Measurements from ENCODE around the gene PSEN2.

Gene PSEN2

DNA sequence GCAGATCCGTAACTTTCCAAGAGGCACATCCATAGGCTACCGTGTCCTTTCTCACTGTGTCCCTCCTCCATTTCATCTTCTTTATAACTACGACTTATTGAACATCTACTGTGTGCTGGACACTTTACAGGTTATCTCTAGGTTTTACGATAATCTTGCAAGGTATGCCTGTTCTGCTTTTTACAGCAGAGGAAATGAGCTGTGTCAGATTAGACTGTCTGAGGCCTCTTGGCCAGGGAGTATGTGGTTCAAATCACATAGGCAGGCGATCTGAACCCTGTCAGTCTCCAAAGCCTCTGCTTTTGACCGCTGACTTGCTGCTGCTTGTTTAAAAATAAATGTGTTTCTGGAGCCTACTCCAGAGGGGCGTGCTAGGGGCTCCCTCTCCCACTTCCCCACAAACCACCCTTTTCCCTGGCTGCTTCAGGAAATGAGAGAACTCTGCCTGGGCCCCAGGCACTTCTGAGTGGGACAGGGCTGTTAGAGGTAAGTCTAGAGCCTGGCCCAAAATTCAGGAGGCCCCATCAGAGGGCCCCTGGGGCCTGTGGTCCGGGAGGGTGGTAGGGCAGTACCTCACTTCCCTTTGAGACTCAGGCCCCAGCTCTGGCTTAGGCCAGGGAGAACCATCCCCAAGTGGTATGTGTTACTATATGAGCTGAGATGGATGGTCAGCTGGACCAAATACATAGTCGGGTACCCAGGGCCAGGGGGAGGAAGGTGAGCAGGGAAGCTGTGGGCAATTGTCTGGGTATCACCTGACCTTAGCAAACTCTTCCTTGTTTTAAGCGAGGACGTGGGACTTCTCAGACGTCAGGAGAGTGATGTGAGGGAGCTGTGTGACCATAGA is 4.4 kb downstream of the PSEN2 start:
- no peaks in the 10 kb centered on the region; the same call in 1 of the 2 replicates for H3K36me3 ChIP-seq (ENCODE audit: control insufficient read depth, insufficient read depth, low read length)
- no CpG with 5 or more reads among the region's 12 CpGs for WGBS (ENCODE audit: insufficient coverage, insufficient read length)
- DNase-seq (ENCODE audit: low read depth, low spot score): no peak
- H3K9me3 ChIP-seq (ENCODE audit: control insufficient read depth, insufficient read depth, low read length): no peaks in the 10 kb centered on the region
- no peak overlapping the region for H3K4me3 ChIP-seq (ENCODE audit: low read length)
- H3K4me1 ChIP-seq (ENCODE audit: control insufficient read depth, insufficient read depth, low read length): no peaks in the 10 kb centered on the region
- H3K27ac ChIP-seq (ENCODE audit: low read length): no peak overlapping the region
- H3K27me3 ChIP-seq (ENCODE audit: control insufficient read depth, insufficient read depth, low read length): no peaks in the 10 kb centered on the region

DNA sequence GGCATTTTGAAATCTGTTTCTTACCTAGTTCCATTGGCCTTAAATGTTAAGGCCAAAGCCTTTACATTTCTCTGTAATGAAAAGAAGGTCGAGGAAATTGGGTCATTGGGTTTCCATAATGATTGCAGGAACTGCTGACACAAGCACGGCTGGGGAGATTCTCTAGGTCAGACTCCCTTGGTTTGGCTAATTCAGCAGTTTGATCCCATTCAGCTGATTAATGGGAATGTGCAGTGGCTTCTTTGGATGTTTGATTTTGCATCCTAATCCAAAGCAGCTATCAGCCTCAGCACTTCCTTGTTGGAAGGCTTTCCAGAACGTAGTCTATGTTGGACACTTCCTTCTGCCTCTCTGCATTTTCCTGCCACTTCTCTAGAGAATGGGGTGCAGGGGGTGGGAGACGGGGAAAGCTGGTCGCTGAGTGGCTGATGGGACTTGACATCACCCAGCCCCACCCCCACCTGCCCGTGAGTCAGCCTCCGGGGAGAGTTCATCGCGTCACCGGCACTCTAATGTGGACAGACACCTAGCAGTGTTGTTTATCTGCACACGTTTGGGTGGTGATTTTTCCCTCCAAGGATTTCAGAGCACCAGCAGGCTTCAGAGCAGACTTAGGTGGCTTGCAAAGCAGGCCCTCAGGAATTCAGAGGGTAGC is 5.4 kb downstream of the PSEN2 start:
- no peaks in the 10 kb centered on the region for H3K9me3 ChIP-seq (ENCODE audit: control insufficient read depth, insufficient read depth, low read length)
- peaks cover 4% of the 10 kb centered on the region; the same call in 1 of the 2 replicates for H3K36me3 ChIP-seq (ENCODE audit: control insufficient read depth, insufficient read depth, low read length)
- no peak overlapping the region for H3K4me3 ChIP-seq (ENCODE audit: low read length)
- H3K27me3 ChIP-seq (ENCODE audit: control insufficient read depth, insufficient read depth, low read length): no peaks in the 10 kb centered on the region
- no peak overlapping the region for H3K27ac ChIP-seq (ENCODE audit: low read length)
- WGBS (ENCODE audit: insufficient coverage, insufficient read length): no CpG with 5 or more reads among the region's 11 CpGs
- DNase-seq (ENCODE audit: low read depth, low spot score): no peak
- H3K4me1 ChIP-seq (ENCODE audit: control insufficient read depth, insufficient read depth, low read length): no peaks in the 10 kb centered on the region

DNA sequence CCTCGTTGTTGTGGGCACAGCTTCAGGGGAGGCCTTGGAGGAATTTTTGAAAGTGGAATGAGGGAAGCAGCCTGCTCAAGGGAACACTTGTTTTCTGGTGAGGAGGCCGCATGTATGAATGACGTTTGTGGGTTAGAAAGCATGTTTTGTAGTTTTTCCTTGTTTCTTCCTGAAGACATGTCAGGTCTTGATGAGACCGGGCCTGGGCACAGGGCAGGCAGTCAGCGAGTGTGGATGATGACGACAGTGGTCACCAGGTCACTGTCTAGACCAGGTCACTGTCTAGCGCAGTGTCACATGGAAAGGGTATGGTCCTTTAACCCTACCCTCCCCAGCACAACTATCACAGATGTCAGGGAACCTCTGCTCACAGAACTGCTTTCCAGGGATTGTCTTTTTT is 7.3 kb downstream of the PSEN2 start:
- Histone ChIP-seq H3K9me3 (ENCODE audit: control insufficient read depth, insufficient read depth, low read length) (no peaks in the 10 kb centered on the region), H3K36me3 (ENCODE audit: control insufficient read depth, insufficient read depth, low read length) (peaks cover 4% of the 10 kb centered on the region; the same call in 1 of the 2 replicates), H3K27ac (ENCODE audit: low read length) (no peak overlapping the region), H3K27me3 (ENCODE audit: control insufficient read depth, insufficient read depth, low read length) (no peaks in the 10 kb centered on the region), H3K4me3 (ENCODE audit: low read length) (no peak overlapping the region), H3K4me1 (ENCODE audit: control insufficient read depth, insufficient read depth, low read length) (no peaks in the 10 kb centered on the region)
- no CpG with 5 or more reads among the region's 7 CpGs for whole genome bisulfite sequencing (ENCODE audit: insufficient coverage, insufficient read length)
- DNase-seq (ENCODE audit: low read depth, low spot score): no peak

DNA sequence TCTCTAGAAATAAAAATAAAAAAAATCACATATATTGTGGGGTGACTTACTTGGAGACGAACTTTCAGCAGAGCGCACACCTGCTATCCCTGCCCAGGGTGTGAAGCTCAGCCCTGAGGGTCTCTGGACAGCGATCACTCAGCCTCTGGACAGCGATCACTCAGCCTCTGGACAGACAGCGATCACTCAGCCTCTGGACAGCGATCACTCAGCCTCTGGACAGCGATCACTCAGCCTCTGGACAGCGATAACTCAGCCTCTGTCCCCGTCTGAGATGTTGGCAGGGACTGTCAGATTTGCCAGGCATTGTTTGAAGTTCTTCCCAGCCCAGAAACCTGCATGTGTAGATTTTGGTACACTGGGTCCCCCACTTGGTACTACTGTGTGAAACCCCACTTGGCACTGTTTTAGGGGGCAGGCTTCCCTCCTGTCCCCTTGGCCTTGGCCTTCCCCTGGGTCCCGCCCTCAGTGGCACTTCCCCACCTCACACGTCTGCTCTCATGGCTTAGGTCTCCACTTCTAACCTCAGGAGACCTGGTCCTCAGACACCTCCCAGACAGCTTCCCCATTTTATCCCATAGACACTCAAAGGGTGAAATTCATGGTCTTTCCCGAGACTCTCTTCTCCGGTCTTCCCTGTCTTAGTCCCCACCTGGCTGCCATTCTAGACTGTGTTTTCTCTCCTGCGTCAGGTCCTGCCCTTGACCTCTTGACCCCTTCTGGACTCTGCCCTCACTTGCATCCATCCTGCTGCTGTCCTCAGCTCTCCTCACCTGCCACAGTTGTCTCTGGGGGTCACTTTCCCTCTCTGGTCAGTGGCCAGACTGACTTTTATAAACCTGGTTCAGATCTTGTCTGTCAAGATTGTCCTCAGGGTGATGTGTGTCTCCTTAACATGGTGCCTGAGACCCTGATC is 10.2 kb downstream of the PSEN2 start:
- Histone ChIP-seq H3K36me3 (ENCODE audit: control insufficient read depth, insufficient read depth, low read length) (peaks cover 8% of the 10 kb centered on the region; the same call in 1 of the 2 replicates), H3K9me3 (ENCODE audit: control insufficient read depth, insufficient read depth, low read length) (no peaks in the 10 kb centered on the region), H3K27ac (ENCODE audit: low read length) (no peak overlapping the region), H3K4me3 (ENCODE audit: low read length) (no peak overlapping the region), H3K27me3 (ENCODE audit: control insufficient read depth, insufficient read depth, low read length) (no peaks in the 10 kb centered on the region), H3K4me1 (ENCODE audit: control insufficient read depth, insufficient read depth, low read length) (no peaks in the 10 kb centered on the region)
- no peak for DNase-seq (ENCODE audit: low read depth, low spot score)
- no CpG with 5 or more reads among the region's 14 CpGs for WGBS (ENCODE audit: insufficient coverage, insufficient read length)

DNA sequence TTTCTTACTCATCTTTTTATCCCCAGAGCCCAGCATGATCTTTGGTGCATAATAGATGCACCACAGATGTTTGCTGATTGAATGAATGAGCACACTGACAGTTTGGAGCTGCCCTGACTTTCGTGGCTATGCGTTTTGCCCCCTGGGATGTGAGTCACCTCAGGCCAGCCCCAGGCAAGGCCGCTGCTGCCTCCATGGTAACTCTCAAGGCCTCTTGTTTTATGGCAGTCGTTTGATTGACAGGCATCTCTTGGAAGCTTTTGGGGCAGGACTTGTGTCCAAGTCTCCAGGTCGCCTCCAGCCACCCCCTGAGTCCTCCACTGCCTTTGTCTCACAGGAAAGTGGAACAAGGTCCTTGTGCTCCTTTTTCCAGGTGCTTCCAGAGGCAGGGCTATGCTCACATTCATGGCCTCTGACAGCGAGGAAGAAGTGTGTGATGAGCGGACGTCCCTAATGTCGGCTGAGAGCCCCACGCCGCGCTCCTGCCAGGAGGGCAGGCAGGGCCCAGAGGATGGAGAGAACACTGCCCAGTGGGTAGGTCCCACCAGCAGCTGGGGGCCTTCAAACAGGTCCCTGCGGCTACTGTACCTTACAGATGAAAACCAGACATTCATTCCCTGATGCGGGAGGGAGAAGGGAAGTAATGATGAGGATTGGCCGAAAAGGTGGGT is 11.2 kb downstream of the PSEN2 start:
- H3K27ac ChIP-seq (ENCODE audit: low read length): no peak overlapping the region

DNA sequence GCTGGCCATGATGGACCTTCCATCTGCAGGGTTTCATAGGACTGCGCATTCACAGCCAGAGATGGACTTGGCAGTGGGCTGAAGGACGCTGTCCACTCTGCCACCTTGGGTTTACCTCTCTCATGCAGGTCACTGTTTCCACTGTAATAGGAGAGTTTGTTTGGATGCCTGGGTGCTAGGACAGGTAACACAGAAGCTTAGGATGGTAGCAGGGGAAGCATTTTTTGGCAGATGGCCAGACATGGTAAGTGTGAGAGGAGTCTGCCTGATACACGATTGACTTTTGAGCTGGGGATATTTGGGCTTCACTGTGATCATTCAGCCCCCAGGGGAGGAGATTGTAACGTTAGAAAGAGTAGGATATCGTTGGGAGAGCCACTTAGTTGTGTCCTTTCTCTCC is 11.8 kb downstream of the PSEN2 start:
- H3K4me1 ChIP-seq (ENCODE audit: control insufficient read depth, insufficient read depth, low read length): no peaks in the 10 kb centered on the region
- WGBS (ENCODE audit: insufficient coverage, insufficient read length): no CpG with 5 or more reads among the region's 5 CpGs
- no peak overlapping the region for H3K27ac ChIP-seq (ENCODE audit: low read length)
- no peak for DNase-seq (ENCODE audit: low read depth, low spot score)
- H3K4me3 ChIP-seq (ENCODE audit: low read length): no peak overlapping the region
- H3K27me3 ChIP-seq (ENCODE audit: control insufficient read depth, insufficient read depth, low read length): no peaks in the 10 kb centered on the region
- H3K36me3 ChIP-seq (ENCODE audit: control insufficient read depth, insufficient read depth, low read length): peaks cover 12% of the 10 kb centered on the region
- no peaks in the 10 kb centered on the region for H3K9me3 ChIP-seq (ENCODE audit: control insufficient read depth, insufficient read depth, low read length)

More for the DNA sequence above, 11.2 kb downstream of the PSEN2 start:
- H3K27me3 ChIP-seq (ENCODE audit: control insufficient read depth, insufficient read depth, low read length): no peaks in the 10 kb centered on the region
- H3K4me3 ChIP-seq (ENCODE audit: low read length): no peak overlapping the region
- H3K36me3 ChIP-seq (ENCODE audit: control insufficient read depth, insufficient read depth, low read length): peaks cover 8% of the 10 kb centered on the region
- DNase-seq (ENCODE audit: low read depth, low spot score): no peak
- WGBS (ENCODE audit: insufficient coverage, insufficient read length): no CpG with 5 or more reads among the region's 15 CpGs
- no peaks in the 10 kb centered on the region for H3K4me1 ChIP-seq (ENCODE audit: control insufficient read depth, insufficient read depth, low read length)
- no peaks in the 10 kb centered on the region for H3K9me3 ChIP-seq (ENCODE audit: control insufficient read depth, insufficient read depth, low read length)

DNA sequence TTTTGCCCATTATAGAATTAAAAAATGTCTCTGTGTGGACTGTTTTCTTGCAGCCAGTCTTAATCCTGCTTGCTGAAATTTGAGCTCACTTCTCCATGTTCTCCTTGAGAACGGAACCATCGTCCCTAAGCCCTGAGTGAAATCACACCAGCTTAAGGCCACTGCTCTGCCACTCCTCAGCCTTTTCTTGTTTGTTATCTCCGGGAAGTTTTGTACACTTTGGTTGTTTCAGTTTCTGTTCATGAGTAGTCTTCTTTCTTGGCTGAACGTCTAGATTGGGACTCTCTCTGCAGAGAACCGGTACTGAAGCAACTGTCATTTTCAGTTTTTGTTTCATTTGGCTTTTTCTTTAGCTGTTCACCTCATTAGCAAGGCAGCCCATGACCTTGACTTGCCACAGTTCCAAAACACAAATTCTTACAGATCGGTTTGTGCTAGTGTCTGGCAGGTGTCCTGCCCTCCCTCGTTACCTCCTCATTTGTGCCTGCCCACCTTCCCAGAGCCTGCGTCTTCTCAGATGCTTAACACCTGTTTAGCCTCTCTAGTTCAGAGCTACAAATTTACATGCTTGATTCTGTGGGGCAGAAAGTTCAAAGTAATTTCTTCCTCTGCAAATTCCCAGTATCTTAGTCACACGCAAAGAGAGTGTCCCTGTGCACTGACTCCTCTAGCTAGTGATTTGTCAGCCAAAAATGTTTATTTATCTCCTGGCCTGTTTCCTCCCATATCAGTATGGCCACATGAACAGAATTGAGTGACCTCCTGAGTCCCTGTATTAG is 12.4 kb downstream of the PSEN2 start:
- H3K36me3 ChIP-seq (ENCODE audit: control insufficient read depth, insufficient read depth, low read length): peaks cover 13% of the 10 kb centered on the region
- no peaks in the 10 kb centered on the region for H3K4me1 ChIP-seq (ENCODE audit: control insufficient read depth, insufficient read depth, low read length)
- DNase-seq (ENCODE audit: low read depth, low spot score): no peak
- H3K4me3 ChIP-seq (ENCODE audit: low read length): no peak overlapping the region
- no peaks in the 10 kb centered on the region for H3K27me3 ChIP-seq (ENCODE audit: control insufficient read depth, insufficient read depth, low read length)
- no CpG with 5 or more reads among the region's 9 CpGs for whole genome bisulfite sequencing (ENCODE audit: insufficient coverage, insufficient read length)
- H3K27ac ChIP-seq (ENCODE audit: low read length): no peak overlapping the region
- H3K9me3 ChIP-seq (ENCODE audit: control insufficient read depth, insufficient read depth, low read length): no peaks in the 10 kb centered on the region

DNA sequence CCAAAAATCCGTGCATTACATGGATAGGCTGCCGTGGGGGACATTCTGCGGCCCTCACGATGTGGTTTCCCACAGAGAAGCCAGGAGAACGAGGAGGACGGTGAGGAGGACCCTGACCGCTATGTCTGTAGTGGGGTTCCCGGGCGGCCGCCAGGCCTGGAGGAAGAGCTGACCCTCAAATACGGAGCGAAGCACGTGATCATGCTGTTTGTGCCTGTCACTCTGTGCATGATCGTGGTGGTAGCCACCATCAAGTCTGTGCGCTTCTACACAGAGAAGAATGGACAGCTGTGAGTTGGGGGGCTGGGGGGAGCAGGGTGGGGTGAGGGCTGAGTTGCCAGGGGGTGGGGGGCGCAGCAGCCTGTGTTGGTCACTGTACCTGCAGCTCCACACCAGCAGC is 13.2 kb downstream of the PSEN2 start:
- H3K4me3 ChIP-seq (ENCODE audit: low read length): no peak overlapping the region
- no peaks in the 10 kb centered on the region for H3K27me3 ChIP-seq (ENCODE audit: control insufficient read depth, insufficient read depth, low read length)
- H3K27ac ChIP-seq (ENCODE audit: low read length): no peak overlapping the region
- H3K4me1 ChIP-seq (ENCODE audit: control insufficient read depth, insufficient read depth, low read length): no peaks in the 10 kb centered on the region
- DNase-seq (ENCODE audit: low read depth, low spot score): no peak
- peaks cover 13% of the 10 kb centered on the region for H3K36me3 ChIP-seq (ENCODE audit: control insufficient read depth, insufficient read depth, low read length)
- no peaks in the 10 kb centered on the region for H3K9me3 ChIP-seq (ENCODE audit: control insufficient read depth, insufficient read depth, low read length)
- WGBS (ENCODE audit: insufficient coverage, insufficient read length): no CpG with 5 or more reads among the region's 16 CpGs

DNA sequence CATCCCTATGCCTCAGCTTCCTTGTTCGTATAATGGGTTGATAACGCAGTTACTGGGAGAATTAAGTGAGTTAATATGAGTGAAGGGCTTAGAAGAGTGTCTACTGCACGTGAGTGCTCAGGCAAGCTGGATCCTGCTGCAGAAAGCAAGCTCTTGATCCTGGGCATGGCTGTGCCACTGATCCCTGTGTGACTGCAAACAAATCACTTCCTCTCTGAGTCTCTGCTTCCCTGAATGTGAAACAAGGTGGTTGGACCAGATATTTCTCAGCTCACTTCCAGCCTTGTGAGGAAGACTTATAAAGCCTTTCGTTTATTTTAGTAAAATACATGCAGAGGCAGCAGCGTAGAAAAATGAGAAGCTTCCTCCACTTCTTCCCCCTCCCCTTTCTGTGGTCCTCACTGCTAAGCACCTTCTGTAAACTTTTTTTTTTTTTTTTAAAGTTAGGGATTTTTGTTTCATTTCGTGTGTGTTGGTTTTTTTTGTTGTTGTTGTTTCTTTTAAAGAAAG is 13.8 kb downstream of the PSEN2 start:
- H3K27ac ChIP-seq (ENCODE audit: low read length): no peak overlapping the region
- no peak overlapping the region for H3K4me3 ChIP-seq (ENCODE audit: low read length)
- no peaks in the 10 kb centered on the region for H3K9me3 ChIP-seq (ENCODE audit: control insufficient read depth, insufficient read depth, low read length)
- WGBS (ENCODE audit: insufficient coverage, insufficient read length): no CpG with 5 or more reads among the region's 6 CpGs
- peaks cover 16% of the 10 kb centered on the region for H3K36me3 ChIP-seq (ENCODE audit: control insufficient read depth, insufficient read depth, low read length)
- DNase-seq (ENCODE audit: low read depth, low spot score): no peak
- no peaks in the 10 kb centered on the region for H3K4me1 ChIP-seq (ENCODE audit: control insufficient read depth, insufficient read depth, low read length)
- no peaks in the 10 kb centered on the region for H3K27me3 ChIP-seq (ENCODE audit: control insufficient read depth, insufficient read depth, low read length)

Measured in iPS DF 6.9 (cell line).